ENCODE measurements around the gene TATDN2.

TATDN2 gene

DNA sequence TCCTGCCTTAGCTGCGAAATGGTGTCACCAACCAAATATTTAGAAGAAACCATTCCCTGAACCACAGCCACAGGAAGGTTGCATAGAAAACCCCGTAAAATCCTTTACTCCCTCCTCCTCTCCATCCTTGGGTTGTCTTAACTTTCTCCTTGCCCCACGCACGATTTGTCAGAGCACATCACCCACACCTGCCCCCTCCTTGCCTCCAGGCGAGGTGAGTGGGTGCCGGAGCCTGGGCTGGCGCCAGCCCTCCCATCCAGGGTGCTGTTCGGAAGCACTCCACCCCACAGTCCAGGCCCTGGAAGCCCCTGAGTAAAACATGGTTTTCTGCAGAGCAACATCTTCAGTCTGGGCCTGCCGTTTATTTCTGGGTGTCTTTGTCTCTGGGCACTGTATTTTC is 40.8 kb downstream of the TATDN2 start:
- Histone ChIP-seq H3K27me3 (ENCODE audit: insufficient read depth, low read length, poor library complexity, severe bottlenecking) (no peaks in the 10 kb centered on the region), H3F3A (ENCODE audit: low read depth) (no peaks in the 10 kb centered on the region), H3K4me1 (ENCODE audit: insufficient read depth, low read length, poor library complexity, severe bottlenecking) (no peaks in the 10 kb centered on the region), H3K79me2 (ENCODE audit: insufficient read depth, low read length) (no peaks in the 10 kb centered on the region), H2AFZ (ENCODE audit: low read length) (no peak overlapping the region), H3K9ac (ENCODE audit: low read depth, low read length, poor library complexity, severe bottlenecking) (no peak overlapping the region), H3K4me3 (ENCODE audit: low read length, poor library complexity, severe bottlenecking) (no peak overlapping the region), H4K20me1 (ENCODE audit: insufficient read depth, low read length, poor library complexity, severe bottlenecking) (no peaks in the 10 kb centered on the region), H3K36me3 (ENCODE audit: insufficient read depth, low read length) (peaks cover 29% of the 10 kb centered on the region; the same call in 1 of the 2 replicates), H3K9me3 (ENCODE audit: insufficient read depth, low read depth, low read length) (no peaks in the 10 kb centered on the region), H3K4me2 (ENCODE audit: low read depth, low read length, poor library complexity, severe bottlenecking) (no peak overlapping the region), H3K9me2 (replicated peaks; ENCODE audit: low read depth, low read length) (no peaks in the 10 kb centered on the region)
- TF ChIP-seq EZH2phosphoT487 (IDR thresholded peaks at IDR 0.05; ENCODE audit: borderline replicate concordance), result no peak
- TF ChIP-seq, protein P1, sequence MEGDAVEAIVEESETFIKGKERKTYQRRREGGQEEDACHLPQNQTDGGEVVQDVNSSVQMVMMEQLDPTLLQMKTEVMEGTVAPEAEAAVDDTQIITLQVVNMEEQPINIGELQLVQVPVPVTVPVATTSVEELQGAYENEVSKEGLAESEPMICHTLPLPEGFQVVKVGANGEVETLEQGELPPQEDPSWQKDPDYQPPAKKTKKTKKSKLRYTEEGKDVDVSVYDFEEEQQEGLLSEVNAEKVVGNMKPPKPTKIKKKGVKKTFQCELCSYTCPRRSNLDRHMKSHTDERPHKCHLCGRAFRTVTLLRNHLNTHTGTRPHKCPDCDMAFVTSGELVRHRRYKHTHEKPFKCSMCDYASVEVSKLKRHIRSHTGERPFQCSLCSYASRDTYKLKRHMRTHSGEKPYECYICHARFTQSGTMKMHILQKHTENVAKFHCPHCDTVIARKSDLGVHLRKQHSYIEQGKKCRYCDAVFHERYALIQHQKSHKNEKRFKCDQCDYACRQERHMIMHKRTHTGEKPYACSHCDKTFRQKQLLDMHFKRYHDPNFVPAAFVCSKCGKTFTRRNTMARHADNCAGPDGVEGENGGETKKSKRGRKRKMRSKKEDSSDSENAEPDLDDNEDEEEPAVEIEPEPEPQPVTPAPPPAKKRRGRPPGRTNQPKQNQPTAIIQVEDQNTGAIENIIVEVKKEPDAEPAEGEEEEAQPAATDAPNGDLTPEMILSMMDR (conservative IDR thresholded peaks at IDR 0.05; ENCODE audit: low read length), result no peak

DNA sequence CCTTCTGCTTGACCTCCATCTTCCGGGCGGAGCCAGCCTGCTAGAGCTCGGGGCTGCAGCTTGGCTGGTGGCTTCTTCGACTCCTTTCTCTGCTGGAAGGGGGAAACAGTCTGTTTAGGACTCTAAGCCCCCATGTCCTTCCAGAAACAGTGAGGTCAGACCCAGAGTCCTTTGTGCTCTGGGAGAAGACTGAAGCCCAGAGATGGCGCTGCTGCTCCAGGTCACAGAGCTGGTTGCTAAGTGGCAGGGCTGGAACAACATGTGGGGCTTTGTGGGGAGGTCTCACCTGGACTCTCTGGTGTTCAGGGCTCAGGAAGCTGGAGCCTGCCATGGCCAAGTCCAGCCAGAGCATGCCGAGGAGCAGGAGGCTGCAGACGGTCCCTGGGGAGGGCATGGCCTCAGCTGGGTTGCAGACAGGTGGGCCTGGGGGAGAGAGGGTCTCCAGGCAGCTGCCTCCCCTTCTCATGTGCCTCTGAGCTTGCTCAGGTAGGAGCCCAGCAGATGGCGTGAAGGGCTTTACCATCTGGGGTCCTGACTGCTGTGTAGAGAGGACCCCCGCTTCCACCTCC is 41.6 kb downstream of the TATDN2 start:
- no peak overlapping the region for H2AFZ ChIP-seq (ENCODE audit: low read length)
- no peaks in the 10 kb centered on the region for H3K9me2 ChIP-seq (replicated peaks; ENCODE audit: low read depth, low read length)
- no peaks in the 10 kb centered on the region for H3F3A ChIP-seq (ENCODE audit: low read depth)
- no peaks in the 10 kb centered on the region for H3K4me1 ChIP-seq (ENCODE audit: insufficient read depth, low read length, poor library complexity, severe bottlenecking)
- H3K9me3 ChIP-seq (ENCODE audit: insufficient read depth, low read depth, low read length), result no peaks in the 10 kb centered on the region
- H3K36me3 ChIP-seq (ENCODE audit: insufficient read depth, low read length), result peaks cover 29% of the 10 kb centered on the region; the same call in 1 of the 2 replicates
- H3K4me2 ChIP-seq (ENCODE audit: low read depth, low read length, poor library complexity, severe bottlenecking), result no peak overlapping the region
- H3K4me3 ChIP-seq (ENCODE audit: low read length, poor library complexity, severe bottlenecking), result no peak overlapping the region
- TF ChIP-seq, protein P1 (conservative IDR thresholded peaks at IDR 0.05; ENCODE audit: low read length), result no peak
- TF ChIP-seq EZH2phosphoT487 (IDR thresholded peaks at IDR 0.05; ENCODE audit: borderline replicate concordance), result no peak
- H4K20me1 ChIP-seq (ENCODE audit: insufficient read depth, low read length, poor library complexity, severe bottlenecking), result no peaks in the 10 kb centered on the region
- no peak overlapping the region for H3K9ac ChIP-seq (ENCODE audit: low read depth, low read length, poor library complexity, severe bottlenecking)
- H3K79me2 ChIP-seq (ENCODE audit: insufficient read depth, low read length), result no peaks in the 10 kb centered on the region
- H3K27me3 ChIP-seq (ENCODE audit: insufficient read depth, low read length, poor library complexity, severe bottlenecking), result no peaks in the 10 kb centered on the region

DNA sequence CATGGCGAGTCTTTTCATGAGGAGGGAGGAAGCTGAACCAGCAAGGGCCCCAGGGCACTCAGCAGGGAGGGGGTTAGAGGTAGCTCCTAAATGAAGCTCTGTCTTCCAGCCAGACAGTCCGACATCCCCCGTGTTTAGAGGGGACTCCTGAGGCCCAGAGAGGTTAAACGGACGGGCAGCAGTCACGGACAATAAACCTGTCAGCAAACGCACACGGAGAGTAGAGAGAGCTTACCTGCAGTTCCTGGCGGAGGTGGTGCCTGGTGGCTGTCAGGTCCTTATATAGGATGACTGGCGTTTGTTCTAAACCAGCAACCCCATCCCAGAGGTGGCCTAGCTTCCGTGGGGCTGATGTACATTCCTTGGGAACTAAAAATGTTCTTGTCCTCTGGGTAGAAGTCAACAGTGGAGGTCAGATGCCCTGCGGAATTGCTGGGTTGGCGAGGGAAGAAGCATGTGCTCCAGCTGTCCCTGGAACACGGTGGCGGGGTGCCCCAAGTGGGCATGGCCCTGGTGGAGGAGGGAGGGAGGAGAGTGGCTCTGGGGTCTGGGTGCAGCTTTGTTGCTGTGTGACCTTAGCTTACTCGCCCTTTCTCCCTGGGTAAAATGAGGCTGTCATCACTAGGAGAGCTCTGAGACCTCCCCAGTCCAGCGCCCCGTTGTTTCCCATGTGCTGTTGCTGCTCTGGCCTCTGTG is 42.4 kb downstream of the TATDN2 start:
- no peak overlapping the region for H2AFZ ChIP-seq (ENCODE audit: low read length)
- no peaks in the 10 kb centered on the region for H3K79me2 ChIP-seq (ENCODE audit: insufficient read depth, low read length)
- H3K9me3 ChIP-seq (ENCODE audit: insufficient read depth, low read depth, low read length), result no peaks in the 10 kb centered on the region
- no peaks in the 10 kb centered on the region for H3K4me1 ChIP-seq (ENCODE audit: insufficient read depth, low read length, poor library complexity, severe bottlenecking)
- no peak overlapping the region for H3K4me2 ChIP-seq (ENCODE audit: low read depth, low read length, poor library complexity, severe bottlenecking)
- no peaks in the 10 kb centered on the region for H3K9me2 ChIP-seq (replicated peaks; ENCODE audit: low read depth, low read length)
- no peak overlapping the region for H3K9ac ChIP-seq (ENCODE audit: low read depth, low read length, poor library complexity, severe bottlenecking)
- TF ChIP-seq EZH2phosphoT487 (IDR thresholded peaks at IDR 0.05; ENCODE audit: borderline replicate concordance), result no peak
- TF ChIP-seq, protein P1 (conservative IDR thresholded peaks at IDR 0.05; ENCODE audit: low read length), result no peak
- H3F3A ChIP-seq (ENCODE audit: low read depth), result no peaks in the 10 kb centered on the region
- H3K27me3 ChIP-seq (ENCODE audit: insufficient read depth, low read length, poor library complexity, severe bottlenecking), result no peaks in the 10 kb centered on the region
- no peak overlapping the region for H3K4me3 ChIP-seq (ENCODE audit: low read length, poor library complexity, severe bottlenecking)
- no peaks in the 10 kb centered on the region for H4K20me1 ChIP-seq (ENCODE audit: insufficient read depth, low read length, poor library complexity, severe bottlenecking)
- peaks cover 23% of the 10 kb centered on the region; the same call in 1 of the 2 replicates for H3K36me3 ChIP-seq (ENCODE audit: insufficient read depth, low read length)

All from Loucy (cell line).